ENCODE measurements around the gene RPS2.
"Not testable (repeated sequence)": the region's sequence is repeated elsewhere in the genome, so short reads cannot be mapped to it uniquely, and the experiment has no call there.

The RPS2 gene

DNA sequence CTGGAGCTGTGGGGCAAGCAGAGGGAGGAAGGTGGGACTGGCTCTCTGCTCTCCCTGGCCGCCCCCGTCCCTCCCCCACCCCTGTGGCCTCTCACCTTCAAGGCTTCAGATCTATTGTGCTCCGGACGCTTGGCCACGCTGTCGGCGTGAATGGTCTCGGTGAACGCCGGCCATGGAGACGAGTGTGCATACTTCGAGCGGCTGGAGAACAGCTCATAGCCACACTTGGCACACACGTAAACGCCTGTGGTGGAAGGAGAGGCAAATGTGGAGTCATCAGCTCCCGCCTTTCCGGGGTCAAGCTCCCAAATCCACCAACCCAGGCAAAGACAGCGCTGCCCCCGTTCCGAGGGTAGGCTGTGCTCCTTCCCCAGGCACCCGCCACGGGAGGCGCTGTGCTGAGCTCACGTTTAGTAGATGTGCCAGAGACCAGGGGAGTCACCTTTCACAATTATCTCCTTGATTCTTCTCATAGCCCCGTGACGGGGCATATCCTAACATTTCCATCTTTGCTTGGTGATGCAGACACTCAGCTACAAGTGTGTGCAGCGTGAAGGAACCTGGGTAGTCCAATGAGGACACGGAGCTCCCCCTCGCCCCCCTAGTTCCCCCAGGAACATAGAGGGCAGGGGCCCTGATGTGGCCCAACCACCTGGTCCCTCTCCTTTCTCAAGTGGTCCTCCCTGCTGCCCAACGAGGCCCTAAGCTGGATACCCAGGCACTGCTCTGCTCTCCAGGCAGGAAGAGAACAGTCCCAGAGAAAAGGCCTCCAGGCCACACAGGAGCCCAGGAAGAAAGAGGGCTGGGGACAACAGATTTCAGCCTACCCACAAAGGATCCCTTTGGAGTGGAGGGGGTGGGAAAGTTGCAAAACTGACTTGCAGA is 23.2 kb downstream of the RPS2 start:
- no peak for DNase-seq

DNA sequence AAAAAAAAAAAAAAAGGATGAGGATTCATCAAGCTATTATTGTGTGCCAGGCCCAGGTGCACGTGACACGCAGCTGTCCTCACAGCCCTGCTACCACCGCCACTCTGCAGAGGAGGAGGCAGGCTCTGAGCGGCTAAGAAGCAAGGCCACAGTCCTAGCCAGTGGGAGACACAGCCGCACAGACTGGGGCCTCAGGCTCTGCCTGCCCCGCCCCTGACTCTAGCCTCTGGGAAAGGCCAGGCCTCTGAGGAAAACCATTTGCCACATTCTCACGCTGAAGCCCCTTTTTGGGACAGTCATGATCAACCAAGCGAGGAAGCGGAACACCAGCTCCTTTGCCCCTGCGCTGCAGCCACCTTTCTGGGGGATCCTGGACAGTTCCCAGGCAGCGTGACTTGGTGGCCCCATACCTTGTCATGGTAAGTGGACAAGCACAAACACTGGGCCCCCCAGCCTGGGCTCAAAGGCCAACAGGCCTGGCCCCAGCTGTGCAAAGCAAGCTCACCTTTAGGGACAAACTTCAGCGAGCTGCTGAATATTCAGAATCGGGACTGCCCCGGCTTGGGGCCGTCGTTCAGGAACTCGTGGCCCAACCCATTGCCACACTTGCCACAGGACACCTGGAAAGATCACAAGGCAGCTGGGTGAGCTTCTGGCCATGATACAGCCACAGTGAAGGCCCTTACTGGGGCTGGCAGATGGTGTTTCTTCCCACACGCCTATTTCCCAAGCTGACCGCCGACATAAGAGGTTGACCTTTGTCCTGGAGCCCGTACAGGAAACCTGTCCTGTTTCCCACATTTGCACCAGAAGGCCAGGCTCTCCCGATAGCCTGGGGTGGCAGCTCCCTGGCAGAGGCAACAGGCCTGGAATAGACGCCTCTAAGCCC is 24.1 kb downstream of the RPS2 start:
- no peak for DNase-seq

DNA sequence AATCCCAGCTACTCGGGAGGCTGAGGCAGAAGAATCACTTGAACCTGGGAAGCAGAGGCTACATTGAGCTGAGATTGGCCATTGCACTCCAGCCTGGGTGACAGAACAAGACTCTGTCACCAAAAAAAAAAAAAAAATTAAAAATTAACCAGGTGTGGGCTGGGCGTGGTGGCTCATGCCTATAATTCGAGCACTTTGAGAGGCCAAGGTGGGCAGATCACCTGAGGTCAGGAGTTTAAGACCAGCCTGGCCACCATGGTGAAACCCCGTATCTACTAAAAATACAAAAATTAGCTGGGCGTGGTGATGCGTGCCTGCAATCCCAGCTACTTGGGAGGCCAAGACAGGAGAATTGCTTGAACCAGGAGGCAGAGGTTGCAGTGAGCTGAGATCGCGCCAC is 24.8 kb downstream of the RPS2 start:
- not testable (repeated sequence) for DNase-seq

DNA sequence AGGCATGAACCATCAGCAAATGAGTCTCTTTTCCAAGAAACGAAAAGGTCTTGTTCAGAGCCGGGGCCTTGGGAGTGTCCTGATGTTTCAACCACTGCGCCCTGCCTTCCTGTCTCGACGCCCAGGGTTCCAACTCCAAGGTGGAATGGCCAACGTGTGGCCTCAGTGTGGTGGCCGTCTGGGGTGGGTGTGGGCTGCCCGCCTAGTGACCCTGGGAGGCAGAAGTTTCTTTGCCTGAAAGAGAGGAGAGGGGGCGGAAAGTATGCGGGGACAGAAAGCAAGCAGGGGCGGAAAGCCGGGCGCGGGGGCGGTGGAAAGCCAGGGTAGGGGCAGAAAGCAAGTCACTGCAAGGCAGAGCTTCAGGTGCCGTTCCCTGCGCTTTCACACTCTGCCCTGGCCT is 25.7 kb downstream of the RPS2 start:
- no peak for DNase-seq

DNA sequence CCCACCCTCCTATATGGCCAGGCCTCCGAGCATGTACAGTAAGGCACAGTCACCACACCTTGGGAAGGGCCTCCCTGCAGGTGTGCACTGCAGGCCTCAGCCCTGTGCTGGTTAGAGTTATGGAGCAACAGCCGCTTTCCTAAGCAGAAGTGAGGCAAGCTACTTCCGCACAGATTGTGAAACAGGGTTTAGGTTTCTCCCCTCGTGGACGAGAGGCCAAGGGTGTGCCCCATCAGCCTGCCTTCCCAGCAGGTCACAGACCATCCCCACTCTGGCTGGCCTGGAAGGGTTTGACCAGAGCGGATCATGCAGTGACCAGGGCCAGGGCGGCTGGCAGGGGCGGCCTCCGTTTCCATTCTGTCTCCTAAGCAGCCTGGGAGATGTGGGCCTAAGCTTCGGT is 26.3 kb downstream of the RPS2 start:
- DNase-seq: peak; percentile 81 to 84 (median 84)

DNA sequence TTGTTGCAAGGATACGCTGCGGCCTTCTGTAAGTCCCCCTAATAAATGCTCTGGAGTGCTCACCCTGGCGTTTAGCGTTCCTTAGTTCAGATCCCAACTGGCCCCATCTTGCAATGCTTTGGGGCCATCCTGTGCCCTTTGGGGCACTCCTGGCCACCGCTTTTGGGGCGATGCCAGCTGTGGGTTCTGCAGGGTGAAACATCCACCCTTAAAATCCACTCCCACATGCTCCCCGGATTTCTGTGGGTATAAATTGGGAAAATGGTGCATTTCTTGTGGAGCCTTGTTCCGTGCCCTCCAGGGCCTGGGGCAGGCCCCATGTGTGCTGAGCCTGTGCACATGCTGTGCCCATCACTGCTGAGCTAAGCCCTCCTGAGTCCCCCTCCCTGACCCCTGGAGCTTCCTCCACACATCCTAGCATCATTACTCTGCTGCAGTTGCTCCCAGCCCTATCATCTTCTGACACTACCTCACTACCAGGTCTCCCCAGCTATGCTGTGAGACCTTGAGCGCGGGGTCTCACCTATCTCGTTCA is 27.6 kb downstream of the RPS2 start:
- DNase-seq: no peak

DNA sequence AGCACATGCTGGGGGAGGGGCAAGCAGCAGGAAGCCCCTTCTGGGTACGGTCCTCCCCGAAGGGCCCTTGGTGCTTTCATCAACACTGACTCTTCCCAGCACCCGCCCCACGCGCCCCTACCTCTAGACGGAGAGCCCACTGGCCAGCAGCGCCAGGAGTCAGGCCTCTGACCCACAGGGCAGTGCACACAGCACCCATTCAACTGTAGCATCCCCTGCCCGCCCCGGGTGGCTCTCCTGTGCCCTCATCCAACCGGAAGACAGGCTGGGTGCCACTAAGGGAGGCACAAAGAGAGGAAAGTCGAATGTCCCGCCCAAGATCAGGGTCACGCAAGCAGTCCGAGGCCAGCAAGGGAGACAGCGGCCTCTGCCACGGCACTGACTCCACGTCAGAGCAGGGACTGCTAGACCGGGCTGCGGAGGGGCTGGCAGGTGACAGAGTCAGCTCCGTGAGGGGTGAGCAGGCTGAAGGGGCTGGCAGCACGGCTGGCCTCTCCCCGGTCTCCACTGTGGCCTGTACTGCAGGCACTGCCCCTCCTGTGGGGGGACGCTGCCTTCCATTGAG is 31.4 kb downstream of the RPS2 start:
- no peak for DNase-seq

DNA sequence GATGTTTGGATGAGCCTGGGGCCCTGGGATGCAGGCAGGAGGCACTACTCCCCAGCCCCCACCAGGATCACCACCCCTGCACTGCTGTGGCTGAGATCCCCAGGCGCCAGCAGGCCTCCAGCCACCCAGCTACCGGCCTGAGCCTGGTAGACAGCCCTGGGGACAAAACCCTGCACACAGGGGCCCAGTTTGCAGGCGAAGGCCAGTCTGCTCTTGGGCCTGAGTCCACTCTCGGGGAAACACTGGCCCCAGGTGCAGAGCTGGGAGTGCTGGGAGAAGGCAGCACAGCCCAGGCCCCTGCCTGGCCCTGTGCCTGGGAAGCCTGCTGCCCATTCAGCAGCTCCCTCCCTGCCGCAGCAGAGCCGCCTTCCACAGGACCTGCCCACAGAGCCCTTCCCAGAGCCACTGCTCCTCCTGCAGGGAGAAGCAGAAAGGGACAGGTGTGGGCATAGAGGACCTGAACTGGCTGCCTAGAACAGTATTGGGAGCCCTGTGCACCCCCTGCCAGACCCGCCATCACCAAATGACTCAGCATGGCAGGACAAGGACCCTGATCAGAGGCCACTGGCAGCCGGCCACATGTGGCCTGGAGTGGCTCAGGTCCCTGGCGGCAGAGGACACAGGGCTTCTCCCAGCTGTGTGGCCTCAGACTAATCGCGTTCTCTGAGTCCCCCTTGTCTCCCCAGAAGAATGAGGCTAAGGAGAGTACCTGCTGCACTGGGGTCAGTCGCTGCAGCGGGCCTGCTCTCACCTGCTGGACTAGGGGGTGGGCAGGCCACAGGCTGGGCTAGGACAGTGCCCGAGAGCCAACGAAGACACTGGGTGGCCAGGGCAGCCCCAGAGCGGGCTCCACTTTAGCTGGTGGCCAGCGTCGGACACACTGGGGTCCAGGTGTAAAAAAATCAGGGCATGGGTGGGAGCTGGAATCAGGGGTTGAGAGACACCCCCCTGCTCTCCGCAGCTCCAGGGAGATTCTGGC is 32.3 kb downstream of the RPS2 start:
- DNase-seq: no peak

DNA sequence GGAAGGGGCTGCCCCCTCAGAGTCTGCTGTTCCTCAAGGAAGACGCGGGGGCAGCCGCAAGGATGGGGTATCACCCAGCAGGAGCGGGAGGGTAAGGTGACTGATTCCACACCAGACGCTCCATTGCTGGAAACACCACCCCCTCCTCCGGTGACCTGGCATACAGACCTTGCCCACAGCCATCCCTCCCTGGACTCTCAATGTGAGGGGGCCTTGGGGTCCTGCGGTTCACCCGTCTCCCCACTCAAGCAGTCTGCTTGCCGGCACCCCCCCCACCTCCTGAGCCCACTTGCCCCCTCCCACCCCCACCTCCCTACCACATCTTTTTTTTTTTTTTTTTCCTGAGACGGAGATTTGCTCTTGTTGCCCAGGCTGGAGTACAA is 34.3 kb downstream of the RPS2 start:
- DNase-seq: no peak

DNA sequence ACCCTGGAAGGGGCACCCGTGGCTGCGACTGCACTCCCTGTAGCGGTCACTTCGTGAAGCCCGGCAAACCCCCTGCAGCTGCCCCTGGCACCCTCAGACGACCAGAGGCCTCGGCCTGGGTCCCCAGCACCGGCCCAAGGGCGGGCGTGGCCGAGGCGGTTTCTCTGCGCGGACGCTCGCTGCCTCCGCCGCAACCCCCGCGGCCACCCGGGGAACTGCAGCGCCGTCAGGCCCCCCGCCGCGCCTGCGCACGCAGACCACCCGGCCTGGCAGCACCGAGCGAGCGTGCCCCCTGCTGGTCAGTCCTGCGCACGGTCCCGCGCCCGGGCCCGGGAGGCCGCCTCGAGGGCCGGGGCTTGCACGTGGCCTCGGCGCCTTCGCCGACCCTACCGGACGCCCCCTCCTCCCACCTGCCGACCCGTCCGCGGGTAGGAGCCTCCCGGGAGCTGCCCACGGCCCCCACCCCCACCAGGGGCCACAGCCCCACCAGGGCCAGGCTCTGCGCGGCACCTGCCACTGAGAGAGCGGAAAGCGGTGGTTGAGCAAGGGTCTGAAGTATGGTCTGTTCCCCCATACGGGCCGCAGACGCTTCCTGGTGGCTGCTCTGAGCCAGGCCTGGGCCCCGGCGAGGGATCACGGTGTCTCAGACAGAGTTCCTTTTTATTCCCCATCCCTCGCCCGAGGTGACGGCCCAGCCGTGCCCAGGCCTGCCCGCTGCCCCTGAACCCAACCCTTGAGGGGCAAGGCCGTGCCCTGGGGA is 34.9 kb downstream of the RPS2 start:
- DNase-seq: peak; percentile 90 to 97 (median 96)

DNA sequence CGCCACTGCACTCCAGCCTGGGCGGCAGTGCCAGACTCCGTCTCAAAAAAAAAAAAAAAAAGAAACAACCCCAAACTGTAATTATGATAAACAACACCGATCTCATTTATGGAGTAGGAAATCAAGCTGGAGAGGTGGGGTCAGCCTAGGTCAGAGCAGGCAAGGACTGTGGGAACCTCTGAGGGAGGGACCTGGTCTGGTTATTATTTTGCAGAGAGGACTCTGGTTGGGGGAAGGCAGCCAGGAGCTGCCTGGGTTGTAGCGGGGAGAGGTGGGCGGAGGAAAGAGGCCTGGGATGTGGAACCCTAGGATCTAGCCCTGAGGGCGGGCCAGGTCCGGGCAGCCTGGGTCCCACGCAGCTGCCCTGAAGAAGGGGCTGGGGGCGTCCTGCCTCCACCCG is 35.5 kb downstream of the RPS2 start:
- DNase-seq: peak; percentile 13 to 39 (median 27)

DNA sequence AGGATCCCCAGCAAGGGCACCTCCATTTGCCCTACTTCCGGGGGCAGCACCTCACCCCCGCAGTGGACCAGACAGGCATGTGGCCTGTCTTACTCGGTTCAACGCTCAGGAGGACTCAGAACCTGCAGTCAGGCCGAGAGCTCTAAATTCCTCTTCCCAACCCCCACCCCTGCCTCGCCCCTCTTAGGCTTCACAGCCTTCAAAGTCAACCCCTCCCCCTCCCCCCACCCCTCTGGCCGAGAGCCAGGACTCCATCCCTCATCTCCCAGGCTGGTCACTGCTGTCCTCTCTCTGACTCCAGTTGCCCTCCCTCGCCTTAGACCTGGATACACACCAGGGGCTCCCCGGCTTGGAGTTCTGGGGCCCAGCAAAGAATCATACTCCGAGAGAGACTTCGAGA is 38.4 kb downstream of the RPS2 start:
- no peak for DNase-seq

DNA sequence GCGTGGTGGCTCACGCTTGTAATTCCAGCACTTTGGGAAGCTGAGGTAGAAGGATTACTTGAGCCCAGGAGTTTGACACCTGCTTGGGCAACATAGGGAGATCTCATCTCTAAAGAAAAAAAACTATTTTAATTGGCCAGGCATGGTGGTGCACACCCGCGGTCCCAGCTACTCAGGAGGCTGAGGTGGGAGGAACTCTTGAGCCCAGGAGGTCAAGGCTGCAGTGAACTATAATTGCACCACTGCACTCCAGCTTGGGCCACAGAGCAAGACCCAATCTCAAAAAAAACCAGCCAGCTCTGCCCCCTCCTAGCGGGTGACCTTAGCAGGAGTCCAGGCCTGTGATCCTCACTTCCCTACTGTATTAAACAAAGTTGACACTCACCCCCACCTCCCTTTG is 40.5 kb downstream of the RPS2 start:
- no peak for DNase-seq

DNA sequence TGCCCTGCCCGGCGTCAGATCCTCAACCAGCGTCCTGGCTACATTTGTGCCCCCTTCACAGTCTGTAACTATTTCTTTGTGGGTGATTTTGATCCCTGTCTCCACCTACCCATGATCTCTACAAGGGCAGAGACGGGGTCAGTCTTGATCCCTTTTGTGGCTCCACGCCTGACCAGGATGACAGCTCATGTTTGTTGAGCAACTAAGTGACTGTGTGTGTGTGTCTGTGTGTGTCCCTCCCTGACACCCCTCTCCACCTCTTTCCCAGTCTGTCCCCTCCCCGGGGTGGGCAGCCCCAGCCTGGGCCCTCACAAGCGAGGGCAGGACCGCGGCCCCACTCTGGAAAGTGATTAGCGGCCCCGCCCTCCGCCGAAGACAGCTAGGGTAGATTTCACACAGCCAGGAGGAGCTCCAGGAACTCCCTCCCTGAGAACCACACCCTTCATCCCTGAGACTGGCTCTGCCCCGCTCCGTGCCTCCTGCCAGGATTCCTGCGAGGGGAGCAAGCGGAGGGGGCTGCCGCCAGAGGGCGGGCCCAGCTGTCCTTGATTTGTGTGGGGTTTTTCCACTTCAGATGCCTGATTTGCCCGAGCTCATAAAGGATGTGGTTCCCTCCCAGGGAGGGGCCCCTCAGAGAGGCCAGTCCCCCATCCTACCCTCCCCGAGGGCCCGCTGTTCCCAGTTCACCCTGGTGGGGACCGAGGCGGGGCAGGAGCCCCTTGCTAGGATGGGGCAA is 41.2 kb downstream of the RPS2 start:
- DNase-seq: peak in 2 of 3 donors; percentile 27 to 39

DNA sequence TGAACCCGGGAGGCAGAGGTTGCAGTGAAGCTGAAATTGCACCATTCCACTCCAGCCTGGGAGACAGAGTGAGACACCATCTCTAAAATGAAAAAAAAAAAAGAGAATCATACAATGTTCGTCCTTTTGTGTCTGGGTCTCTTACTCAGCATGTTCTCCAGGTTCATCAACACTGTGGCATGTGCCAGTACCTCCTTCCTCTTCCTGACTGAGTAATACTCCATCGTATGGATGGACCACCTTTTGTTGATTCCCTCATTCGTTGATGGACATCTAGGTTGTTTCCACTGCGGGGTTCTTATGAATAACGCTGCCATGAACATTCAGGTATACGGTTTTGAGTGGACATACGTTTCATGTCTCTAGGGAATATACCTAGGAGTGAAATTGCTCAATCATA is 42.3 kb downstream of the RPS2 start:
- no peak for DNase-seq

DNA sequence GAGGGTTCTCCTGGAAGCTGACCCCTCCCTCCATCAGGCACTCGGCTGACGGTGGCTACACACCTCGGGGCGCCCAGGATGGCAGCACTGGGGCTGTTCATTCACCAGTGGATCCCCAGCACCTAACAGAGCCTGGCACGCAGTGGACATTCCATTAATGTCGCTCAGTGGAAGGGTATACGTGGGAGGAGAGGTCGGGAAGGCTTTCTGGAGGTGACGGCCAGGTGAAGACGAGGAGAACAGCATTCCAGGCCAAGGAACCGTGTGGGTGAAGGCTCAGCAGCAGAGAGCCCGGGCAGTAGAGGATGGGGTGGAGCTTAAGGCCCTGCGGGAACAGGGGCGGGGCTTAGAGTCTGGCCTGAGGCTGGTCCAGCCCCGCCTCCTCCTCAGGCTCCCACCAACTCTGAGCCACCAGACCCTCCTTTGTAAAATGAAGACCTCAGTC is 43.9 kb downstream of the RPS2 start:
- DNase-seq: peak in 2 of 3 donors; percentile 42 to 49

DNA sequence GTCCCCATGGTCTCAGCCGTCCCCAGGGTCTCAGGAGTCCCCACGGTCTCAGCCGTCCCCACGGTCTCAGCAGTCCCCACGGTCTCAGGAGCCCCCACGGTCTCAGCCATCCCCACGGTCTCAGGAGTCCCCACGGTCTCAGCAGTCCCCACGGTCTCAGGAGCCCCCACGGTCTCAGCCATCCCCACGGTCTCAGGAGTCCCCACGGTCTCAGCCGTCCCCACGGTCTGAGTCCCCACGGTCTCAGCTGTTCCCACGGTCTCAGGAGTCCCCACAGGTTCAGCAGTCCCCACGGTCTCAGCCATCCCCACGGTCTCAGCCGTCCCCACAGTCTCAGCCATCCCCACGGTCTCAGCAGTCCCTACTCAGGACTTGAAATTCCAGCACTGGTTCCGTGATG is 44.5 kb downstream of the RPS2 start:
- not testable (repeated sequence) for DNase-seq

DNA sequence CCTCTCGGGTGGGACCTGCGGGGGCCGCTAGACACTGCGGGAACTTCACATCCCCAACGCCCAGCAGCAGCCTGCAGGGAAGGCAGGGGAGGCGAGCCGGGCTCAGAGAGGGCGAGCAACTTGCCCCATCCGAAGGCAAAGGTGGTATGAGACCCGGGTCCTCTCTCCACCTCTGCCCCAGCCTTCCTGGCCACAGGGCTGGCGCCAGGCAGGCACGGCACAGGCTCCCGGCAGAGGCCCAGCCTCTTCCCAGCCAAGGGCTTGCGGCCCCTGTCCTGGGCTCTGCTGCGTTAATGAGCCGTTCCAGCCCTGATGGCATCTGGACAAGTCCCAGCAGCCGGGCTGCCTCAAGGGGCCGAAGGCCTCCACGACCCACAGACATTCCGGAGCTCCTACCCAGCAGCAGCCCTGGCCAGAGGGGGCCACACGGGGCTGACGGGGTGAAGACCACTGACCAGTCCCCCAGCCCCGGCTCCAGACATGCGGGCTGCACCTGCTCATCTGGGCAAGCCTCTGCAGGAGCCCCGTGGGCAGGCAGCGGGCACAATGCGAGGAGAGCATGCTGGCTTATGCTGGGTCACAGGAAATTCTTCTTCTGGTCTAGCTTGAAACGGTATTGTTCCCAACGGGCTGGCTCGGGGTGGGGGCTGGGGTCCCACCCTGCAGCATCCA is 45.2 kb downstream of the RPS2 start:
- DNase-seq: no peak

DNA sequence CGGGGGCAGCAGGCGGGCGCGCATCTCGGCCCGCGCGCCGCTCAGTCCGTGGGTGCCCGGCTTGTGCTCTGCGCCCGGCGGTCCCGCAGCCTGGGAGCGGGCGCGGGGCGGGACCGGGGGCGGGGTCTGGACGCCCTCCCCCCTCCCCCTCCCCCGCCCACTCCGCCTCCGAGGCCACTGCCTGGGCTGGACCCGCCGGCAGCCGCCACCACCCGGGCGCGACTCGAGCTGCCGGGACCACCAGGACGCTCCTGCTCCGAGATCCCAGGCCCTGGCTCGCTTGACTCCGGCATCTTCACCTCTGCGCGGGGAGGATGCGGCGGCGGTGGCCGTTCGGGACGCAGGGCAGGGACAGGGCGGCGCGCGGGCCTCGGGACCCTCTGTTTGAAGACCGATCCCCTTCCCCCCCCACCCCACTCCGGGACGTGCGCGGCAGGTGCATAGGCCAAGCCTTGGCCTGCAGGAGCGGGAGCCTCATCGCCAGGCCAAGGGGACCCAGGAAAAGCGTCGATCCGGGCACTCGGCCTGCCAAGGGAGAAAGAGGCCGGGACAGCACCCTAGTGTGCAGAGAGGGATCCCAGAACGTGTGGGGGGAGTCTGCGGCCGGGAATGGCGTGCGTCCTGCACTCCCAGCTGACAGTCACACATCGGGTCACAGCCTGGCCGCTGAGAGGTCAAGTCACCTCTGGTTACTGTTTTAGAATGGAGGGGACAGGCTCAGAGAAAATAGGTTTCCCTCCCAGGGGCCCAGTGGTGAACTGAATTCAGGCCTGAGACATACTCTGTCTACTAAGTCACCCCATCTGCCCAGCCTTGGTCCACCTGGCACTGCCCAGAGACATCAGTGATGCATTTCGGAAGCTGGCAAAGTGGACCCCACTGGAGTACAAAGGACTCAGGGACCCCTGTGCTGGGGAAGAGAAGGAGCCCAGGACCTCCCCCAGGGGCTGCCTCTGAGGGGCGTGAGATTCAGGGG is 46.0 kb downstream of the RPS2 start, which contains the start of gene HS3ST6:
TSS of gene HS3ST6 (minus strand) at position 65 of the 976 bp plus-strand sequence. CDS start 92 bp downstream, outside the sequence.
- DNase-seq: no peak

All from suppressor macrophage treated with lipopolysaccharide for 1 hour (primary cell).